Suprapubic skin (tissue), 4 donors: ENCODE measurements around the gene CECR2.

Experiments
- CTCF ChIP-seq, 2 donors: fragments of 200-600 bp in 1 of 2; fragments of 450-650 bp in 1 of 2; sonication (generic) in 1 of 2; IDR thresholded peaks; one replicate each; pipeline ENCODE4 v1.5.1; 2016 to 2019; ENCODE audit warnings: antibody characterized with exemption in 2 of 2, mild to moderate bottlenecking in 1 of 2, moderate library complexity in 1 of 2
- EP300 ChIP-seq: sonication (generic); formaldehyde crosslinking; IDR thresholded peaks from one replicate; pipeline ENCODE4 v1.6.1; 2017; ENCODE audit warnings: antibody characterized with exemption
- POLR2A ChIP-seq, 2 donors: fragments of 450-650 bp; IDR thresholded peaks; one replicate each; pipeline ENCODE4 v1.6.1; 2017; ENCODE audit warnings: antibody characterized with exemption in 2 of 2, mild to moderate bottlenecking in 2 of 2, moderate library complexity in 2 of 2
- POLR2AphosphoS5 ChIP-seq, 3 donors: sonication (generic); formaldehyde crosslinking; IDR thresholded peaks; one replicate each; pipeline ENCODE4 v1.6.1; 2017; ENCODE audit warnings: antibody characterized with exemption in 3 of 3

- TF ChIP-seq POLR2A (IDR thresholded peaks at IDR 0.05) (no peak), CTCF (IDR thresholded peaks at IDR 0.05) (no peak), POLR2AphosphoS5 (IDR thresholded peaks at IDR 0.05) (no peak), EP300 (no peak)
These were observed 189.9 kb downstream of the CECR2 start for GRCh38 chr22:17559188-17559587.
